Femur (tissue), 1 donor: ENCODE measurements around the gene OR4B1.
A peak's percentile ranks its signal among the peaks of the same experiment; 100 is the strongest.
"Not testable (repeated sequence)": the region's sequence is repeated elsewhere in the genome, so short reads cannot be mapped to it uniquely, and the experiment has no call there.

Source experiments
- DNase-seq: peaks from one replicate; pipeline ENCODE4 v3.0.0-alpha.2; 2017

The OR4B1 gene, protein sequence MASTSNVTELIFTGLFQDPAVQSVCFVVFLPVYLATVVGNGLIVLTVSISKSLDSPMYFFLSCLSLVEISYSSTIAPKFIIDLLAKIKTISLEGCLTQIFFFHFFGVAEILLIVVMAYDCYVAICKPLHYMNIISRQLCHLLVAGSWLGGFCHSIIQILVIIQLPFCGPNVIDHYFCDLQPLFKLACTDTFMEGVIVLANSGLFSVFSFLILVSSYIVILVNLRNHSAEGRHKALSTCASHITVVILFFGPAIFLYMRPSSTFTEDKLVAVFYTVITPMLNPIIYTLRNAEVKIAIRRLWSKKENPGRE

DNA sequence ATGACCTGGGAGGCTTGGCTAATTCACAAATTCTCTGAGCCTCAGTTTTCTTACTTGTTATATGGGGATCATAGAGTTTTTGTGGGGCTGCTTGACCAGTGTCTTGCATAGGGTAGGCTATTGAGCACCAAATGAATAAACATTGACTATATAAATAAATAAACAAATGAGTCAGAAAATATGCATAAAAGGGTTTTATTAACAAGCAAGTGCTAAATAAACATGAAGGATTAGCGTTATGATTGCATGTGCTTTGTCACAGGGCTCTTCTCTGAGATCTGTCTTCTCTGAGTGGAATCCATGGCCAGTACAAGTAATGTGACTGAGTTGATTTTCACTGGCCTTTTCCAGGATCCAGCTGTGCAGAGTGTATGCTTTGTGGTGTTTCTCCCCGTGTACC lies at the start of gene OR4B1:
TSS of gene OR4B1 (plus strand) at position 301 of the 400 bp plus-strand sequence. CDS start at position 301, 0 bp downstream.
- DNase-seq, result no peak

DNA sequence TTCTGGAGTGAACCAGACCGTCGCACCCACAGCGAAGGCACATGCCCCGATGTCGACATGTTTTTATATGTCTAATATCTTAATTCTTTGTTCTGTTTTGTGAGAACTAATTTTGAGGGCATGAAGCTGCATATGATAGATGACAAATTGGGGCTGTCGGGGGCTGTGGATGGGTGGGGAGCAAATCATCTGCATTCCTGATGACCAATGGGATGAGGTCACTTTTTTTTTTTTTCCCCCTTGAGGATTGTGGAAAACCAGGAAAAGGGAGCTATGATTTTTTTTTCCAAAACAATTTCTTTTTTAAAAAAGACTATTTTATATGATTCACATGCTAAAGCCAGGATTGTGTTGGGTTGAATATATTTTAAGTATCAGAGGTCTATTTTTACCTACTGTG lies 49.2 kb upstream of the OR4B1 start:
- no peak for DNase-seq

DNA sequence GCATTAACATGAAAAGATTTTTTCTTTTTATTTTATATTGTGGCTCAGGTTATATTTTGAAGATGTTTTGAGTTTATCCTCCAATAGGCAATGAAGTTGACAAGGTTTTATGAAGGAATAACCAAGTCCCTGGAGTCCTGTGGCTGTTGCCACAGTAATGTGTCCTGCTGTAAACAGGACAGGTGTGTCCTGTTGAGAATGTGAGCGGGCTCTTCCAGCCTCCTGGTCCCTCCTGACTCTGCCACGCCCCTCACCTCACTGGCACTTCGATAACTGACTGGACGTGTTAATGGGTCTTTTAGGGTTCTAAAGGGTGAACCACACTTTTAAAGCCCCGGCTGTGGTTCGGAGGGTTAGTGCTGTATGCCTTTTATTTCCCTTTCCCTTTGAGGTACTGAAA lies 47.8 kb upstream of the OR4B1 start:
- DNase-seq, result no peak

DNA sequence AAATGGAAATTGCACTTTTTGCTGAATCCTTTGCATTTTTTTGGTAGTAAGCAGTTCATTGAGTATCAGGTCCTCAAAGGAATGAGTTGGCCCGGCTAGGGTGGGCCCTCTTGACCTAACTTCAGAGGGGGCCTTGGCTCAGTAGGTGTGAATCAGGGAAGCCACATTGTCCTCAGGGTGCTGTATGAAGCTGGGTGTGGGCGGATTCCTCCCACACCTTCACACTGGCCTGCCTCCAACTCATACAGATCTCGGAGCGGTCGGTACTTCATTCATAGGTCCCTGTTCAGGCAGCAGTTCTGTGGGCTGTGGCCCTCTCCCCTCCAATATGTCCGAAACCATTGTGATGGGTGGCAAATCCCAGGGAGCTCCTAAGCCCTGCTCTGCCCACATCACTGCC lies 47.4 kb upstream of the OR4B1 start:
- no peak for DNase-seq

DNA sequence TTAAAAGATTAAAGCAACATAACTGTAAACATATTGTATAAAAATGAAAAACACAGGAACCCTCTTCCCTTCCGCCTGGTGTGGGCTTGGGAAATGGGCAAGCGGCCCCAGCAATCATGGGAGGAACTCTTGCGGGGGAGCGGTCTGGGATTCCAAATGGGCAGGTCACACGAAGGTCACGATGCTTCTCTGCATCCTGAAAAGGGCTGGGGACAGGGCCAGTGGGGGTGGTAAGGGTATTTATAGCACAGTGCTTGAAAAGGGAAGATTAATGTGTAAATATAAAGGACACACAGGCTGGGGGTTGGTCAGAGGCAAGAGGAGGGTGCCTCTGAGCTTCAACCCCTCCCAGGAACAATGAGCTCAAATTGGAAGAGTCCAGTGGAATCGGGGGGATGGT lies 46.9 kb upstream of the OR4B1 start:
- peak; percentile 63 for DNase-seq

DNA sequence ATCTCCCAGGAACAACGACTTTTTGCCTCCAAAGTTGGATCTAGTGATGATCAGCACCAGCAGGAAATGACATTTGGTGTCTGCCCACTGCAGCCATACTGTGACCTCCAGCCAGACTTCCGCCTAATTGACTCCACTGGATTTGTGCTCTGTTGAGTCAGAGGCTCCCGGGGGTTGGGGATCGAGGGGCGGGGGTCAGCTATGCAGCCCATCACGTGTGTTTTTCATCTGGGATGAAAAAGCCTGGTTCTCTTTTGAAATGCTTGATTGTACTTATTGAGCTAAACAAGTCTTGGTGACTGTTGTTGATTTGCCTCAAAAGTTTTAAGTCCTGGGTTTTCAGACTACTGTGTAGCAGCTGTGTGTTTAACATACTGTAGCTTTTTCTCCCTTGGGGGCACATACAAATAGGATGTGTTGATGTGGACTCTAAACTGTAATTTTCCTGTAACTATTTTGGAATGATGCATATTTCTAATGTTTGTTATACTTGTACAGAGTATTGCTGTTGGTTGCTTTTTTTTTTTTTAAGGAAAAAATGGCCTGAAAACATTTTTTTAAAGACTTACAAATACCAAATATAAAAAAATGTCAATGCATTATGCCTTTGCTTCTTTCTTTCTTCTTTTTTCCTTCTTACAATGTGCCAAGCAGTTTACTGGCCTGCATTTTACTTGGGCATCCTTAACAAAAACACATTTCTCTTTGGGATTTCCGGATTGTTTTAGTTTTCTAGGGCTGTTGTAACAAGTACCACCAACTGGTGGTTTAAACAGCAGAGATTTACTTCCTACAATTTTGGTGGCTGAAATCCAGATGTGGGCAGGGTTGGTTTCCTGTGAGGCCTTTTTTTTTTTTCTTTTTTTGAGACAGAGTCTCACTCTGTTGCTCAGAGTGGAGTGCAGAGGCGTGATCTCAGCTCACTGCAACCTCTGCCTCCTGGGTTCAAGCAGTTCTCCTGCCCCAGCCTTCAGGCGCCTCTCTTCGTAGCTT lies 46.1 kb upstream of the OR4B1 start:
- peak; percentile 49 for DNase-seq

DNA sequence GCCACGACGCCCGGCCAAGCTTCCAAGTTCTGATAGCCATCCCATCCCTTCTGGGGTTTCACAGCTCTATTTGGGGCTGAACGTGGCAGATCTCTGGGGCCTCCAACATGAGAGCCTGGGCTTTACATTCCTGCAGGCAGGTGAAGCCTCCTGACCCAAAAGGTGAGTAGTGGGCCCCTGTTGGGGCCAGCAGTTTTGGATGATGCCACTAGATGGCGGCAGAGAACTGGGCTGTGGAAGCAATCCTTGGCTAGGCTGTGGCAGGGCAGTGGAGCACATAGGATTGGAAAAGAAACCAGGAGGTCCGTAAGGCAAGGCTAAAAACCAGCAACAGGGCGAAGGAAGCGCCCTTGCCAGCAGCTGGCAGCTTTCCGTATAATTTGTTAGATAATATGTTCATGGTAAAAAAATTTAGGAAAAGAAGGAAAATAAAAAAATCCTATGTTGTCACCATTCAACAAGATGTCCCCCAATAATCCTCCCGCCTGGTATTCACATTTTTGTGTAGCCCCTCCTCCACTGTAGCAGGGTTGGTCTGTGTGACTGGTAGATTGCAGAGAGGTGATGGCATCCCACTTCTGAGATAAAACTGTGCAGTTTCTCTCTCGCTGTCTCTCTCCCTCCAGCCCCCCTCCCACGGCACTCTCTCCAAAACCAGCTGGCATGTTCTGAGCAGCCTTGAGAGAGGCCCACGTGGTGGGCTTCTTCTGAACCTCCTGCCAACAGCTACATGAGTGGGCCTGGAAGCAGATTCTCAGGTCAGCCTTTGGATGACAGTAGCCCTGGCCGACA lies 43.6 kb upstream of the OR4B1 start:
- DNase-seq, result peak; percentile 70

DNA sequence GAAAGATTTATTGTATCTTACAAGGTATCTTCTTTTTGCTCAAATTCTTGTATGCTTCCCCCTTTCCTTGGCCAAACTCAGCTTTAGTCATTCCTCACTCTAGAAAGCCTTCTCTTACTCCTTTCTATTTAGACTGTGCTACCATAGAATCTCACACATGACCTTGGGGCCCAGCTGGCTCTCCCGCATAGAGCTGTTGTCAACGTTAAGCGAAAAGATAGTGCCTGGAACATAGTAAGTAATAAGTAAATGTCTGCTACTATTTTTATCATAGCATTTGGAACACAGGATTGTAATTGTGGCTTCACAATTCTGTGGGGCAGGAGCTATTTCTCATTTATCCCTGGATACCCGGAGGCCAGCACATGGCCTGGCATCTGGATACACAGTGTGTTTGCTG lies 38.9 kb upstream of the OR4B1 start:
- DNase-seq, result no peak

DNA sequence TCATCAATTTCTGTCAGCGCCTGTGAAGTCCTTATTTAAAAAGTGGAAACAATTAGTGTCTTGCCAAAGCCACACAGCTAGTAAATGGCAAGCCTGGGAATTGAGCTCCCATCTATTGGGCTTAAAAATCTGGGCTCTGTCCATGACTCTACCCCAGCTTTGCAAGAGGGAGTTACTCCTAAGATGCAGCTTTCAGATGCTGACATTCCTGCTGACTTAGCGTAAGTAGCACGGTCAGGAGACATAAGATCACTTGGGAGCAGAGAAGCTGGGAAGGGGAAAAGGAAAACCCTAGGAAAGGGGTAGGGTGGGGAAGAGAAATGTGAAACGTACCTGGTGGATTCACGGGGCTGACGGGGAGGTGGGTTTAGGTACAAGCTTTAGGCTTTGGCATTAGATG lies 36.0 kb upstream of the OR4B1 start:
- no peak for DNase-seq

DNA sequence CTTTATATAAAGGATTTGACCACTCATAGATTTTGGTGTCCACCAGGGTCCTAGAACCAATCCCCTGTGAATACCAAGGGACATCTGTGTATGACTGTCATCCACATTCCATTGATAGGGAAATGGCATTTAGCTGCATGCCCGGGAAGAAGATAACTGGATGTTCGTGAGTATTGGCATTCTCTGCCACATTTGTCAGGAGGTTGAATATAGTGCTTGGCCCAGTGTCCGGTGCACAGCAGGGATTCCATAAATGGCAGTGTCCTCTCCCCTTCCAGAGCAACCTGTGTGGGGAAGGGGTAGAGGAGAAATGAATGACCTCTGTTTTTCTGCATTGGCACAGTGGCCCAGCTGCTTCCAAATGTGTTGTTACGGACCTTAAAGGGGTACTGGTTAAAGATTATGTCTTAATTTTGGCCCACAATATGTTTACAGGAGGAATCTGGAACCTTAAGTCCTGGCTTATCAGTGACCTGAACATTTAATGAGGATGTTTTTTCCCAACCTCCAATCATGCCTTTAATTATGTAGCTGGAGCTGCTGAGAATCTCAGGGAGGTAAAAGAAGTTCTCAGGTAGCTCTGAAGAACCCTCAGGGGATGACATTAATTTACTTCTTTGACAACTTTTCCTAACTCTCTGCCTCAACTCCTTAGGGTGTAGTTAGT lies 33.6 kb upstream of the OR4B1 start:
- no peak for DNase-seq

DNA sequence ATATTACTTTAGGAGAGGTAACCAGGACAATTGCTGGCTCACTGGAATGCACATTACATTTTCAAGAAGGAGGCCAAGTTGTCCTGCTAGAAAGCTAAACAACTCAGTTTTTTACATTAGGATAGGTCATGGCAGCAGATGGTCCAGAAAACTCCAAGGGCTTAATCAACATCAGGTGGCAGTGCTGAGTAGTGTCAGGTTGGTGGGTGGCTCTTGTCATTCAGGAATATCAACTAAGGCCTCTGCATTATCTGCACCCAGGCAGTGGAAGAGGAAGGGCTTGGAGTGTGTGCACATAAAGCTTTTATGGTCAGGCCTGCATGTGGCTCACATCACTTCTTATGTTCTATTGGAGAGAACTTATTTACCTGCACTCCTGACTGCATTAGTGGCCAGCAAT lies 32.2 kb upstream of the OR4B1 start:
- DNase-seq, result no peak

DNA sequence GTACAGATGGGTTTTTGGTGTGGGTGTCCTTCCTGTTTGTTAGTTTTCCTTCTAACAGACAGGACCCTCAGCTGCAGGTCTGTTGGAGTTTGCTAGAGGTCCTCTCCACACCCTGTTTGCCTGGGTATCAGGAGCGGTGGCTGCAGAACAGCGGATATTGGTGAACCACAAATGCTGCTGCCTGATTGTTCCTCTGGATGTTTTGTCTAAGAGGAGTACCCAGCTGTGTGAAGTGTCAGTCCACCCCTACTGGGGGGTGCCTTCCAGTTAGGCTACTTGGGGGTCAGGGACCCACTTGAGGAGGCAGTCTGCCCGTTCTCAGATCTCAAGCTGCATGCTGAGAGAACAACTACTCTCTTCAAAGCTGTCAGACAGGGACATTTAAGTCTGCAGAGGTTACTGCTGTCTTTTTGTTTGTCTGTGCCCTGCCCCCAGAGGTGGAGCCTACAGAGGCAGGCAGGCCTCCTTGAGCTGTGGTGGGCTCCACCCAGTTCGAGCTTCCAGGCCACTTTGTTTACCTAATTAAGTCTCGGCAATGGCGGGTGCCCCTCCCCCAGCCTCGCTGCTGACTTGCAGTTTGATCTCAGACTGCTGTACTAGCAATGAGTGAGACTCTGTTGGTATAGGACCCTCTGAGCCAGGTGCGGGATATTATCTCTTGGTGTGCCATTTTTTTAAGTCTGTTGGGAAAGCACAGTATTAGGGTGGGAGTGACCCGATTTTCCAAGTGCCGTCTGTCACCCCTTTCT lies 25.5 kb upstream of the OR4B1 start:
- DNase-seq, result not testable (repeated sequence)

DNA sequence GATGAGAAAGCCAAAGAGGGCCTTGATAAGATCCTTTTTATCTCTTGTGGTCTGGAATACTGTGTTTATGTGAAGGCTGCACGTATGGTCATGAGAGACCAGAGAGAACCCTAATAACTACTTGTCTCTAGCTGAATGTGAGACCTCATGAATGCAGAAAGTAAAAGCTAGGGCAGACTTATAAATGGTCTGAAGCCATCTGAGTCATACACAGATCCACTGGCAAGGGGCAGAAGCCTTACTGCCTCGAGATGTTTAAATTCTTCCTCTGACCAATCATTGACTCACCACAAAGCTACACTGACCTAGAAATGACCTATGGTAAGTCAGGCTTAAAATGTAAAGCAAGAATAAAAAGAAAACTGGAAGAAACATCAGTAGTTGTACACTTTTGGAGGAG lies 22.7 kb upstream of the OR4B1 start:
- DNase-seq, result no peak

DNA sequence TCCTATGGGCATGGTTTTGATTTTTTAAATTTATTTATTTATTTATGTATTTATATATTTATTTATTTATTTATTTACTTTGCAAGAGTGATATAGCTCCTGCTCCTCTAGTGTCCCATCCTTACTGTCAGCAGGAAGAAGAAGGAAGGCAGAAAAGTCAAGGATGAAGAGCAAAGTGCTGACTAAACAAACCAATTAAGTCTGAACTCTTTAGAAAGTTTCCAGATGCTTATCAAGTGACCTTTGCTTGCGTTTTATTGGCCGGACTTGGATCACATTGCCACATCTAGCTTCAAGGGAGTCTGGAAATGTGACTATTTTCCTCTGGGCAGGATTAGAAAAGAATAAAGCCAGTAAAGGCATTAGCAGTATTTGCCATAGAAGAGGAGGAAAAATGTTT lies 8.7 kb upstream of the OR4B1 start:
- DNase-seq, result no peak

DNA sequence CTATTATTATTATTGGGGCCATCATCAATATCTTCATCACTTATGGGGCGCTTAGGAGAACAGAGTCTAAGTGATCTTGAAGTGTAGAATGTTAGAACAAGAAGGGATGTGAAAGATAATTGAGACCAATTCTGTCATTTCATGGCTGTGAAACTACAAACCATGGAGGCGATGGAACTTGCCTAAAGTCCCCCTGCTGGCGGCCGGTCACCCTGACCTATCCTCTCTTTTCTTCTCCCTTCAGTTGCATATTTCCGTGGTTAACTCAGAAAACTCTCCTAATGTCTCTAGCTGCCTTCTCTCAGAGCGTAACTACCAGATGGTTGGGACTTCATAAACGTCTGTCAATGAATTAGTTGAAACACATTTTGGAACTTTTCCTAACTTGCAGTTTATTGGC lies 6.6 kb upstream of the OR4B1 start:
- DNase-seq, result no peak

DNA sequence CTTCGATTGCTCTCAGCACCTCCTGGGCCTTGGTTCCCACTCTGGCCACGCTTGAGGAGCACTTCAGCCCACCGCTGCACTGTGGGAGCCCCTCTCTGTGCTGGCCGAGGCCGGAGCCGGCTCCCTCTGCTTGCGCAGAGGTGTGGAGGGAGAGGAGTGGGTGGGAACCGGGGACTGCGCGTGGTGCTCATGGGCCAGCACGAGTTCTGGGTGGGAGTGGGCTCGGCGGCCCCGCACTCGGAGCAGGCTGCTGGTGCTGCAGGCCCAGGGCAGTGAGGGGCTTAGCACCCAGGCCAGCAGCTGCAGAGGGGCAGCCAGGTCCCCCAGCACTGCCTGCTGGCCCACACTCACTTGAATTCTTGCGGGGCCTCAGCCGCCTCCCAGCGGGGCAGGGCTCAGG lies 12.2 kb downstream of the OR4B1 start:
- no peak for DNase-seq

DNA sequence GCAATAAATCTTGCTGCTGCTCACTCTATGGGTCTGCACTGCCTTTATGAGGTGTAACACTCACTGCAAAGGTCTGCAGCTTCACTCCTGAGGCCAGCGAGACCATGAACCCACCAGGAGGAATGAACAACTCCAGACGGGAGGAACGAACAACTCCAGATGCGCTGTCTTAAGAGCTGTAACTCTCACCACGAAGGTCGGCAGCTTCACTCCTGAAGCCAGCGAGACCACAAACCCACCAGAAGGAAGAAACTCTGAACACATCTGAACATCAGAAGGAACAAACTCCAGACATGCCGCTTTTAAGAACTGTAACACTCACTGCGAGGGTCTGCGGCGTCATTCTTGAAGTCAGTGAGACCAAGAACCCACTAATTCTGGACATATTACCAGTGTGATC lies 13.4 kb downstream of the OR4B1 start:
- not testable (repeated sequence) for DNase-seq

DNA sequence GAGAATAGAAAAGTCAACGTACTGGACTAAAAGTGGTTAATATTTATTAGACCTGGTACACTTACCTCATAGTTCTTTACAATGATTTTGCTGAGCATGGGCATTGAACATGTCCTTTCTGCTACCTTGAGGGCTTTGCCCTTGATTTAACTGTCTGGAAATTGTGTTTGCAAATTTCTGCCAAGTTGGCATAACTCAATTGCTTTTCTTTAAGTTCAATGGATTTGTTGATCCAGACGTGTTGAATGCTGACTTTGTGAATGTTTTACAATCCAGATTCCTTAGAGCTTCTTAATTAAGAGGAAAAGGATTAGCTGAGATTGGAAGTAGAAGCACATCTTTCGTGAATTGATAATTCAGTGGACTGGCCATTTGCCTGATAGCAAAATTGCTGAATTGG lies 21.1 kb downstream of the OR4B1 start:
- DNase-seq, result no peak

DNA sequence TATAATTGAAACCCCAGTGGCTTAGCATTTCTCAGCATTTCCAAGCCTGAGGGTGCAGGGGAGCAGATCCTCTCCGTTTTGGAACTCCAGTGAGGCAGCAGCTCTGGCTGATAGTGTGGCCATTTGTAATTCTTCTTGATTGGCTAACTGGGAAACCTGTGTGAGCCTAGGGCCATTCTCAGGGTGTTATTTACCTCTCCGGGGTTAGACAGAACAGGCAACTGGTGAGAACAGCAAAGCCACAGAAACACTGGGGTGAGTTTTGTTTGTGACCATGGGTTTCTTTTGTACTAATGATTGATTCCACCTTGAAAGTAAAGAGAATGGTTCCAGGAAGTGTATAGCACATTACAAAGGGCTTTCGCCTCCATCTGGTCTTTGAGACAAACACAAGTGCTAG lies 25.9 kb downstream of the OR4B1 start:
- DNase-seq, result no peak

DNA sequence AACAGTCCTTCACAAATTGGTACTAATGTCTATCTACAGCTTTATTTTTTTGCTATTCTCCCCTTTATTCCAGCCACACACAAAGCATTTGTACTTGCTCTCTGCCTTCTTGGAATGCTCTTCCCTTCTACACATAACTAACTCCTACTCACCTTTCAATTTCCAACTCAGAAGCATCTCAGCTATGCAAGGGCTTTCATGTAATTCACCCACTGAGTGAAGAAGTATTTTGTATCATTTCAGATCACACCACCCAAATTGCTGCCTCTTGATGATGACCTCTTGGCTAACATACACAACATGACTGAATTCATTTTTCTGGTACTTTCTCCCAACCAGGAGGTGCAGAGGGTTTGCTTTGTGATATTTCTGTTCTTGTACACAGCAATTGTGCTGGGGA lies 28.2 kb downstream of the OR4B1 start, which contains the start of gene OR4X2:
TSS of gene OR4X2 (plus strand) at position 301 of the 400 bp plus-strand sequence. CDS start at position 301, 0 bp downstream.
- no peak for DNase-seq

DNA sequence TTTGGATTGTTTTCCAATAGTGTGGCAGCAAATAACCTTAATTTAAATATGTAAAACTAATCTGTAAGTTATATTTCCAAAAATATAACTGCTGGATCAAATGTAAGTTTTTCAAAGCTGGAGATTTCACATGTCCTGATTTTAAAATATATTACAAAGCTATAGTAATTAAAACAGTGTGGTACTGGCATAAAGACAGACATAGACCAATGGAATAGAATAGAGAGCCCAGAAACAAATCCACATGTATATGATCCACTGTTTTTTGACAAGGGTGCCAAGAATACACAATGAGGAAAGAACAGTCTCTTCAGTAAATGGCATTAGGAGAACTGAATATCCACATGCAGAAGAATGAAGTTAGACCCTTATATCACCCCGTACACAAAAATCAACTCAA lies 32.3 kb downstream of the OR4B1 start:
- no peak for DNase-seq

DNA sequence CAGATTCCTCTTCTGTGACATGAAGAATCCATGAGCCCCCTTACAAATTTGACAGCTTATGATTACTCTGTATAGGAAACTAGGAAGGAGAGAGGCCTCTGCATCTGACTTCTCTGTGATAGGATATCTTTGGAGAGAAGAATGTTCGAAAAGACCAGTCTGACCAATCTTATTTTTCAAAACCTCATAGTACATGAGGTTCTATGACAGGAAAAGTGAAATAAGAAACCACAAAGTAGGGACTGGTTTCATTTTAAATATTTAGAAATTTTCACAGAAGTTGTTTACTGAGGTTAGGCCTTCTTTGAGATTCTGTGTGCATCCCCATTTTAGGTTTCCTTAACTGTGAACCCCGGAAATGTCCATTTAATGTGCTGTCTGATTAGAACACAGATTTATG lies 45.0 kb downstream of the OR4B1 start:
- no peak for DNase-seq
